CD4-positive, alpha-beta T cell treated with Interleukin-4 for 1 hour (primary cell): ENCODE measurements around the gene DNAJA2.
"Not testable (repeated sequence)": the region's sequence is repeated elsewhere in the genome, so short reads cannot be mapped to it uniquely, and the experiment has no call there.

Experiments used
- DNase-seq, 2 donors: peaks; one replicate each; pipeline ENCODE4 v3.0.0-alpha.2; 2020 to 2022

Gene DNAJA2

DNA sequence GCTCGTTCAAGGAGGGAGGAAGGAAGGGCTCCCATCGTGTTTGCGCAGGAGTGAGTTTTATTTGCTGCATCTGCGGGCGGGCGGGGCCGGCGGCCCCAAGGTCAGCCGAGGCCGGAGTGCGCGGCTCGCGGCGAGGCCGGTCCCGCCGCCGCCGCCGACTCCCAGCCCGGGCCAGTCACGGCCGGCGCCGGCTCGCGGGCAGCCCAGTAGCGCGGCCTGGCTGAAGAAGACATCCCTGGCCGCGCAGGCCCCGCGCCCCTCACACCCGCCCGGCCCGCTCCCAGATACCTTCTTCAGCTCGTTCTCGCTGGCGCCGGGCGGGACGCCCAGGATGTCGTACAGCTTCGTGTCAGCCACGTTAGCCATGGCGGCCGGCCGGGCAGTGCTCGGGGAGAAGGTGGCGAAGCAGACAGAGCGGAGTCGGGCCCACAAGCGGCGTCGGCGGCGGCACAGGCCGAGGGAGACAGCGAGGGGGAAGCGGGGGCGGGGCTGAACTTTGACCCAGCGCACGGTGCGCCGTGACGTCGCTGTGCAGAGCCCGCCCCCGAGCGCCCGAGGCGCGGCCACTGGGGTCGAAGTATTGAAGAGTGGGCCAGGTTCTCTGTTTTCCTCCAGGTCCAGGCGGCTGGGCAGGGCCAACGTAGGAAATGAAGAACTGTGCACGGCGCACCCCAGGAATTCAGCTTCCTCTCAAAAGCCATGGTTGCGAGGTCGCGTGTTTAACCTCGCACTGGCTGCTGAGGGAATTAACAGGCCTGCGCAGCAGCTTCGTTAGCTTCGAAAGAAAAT lies at the start of gene DNAJA2:
Gene DNAJA2, minus strand, starts transcription at position 468 of the 789 bp plus-strand sequence. Its CDS starts 102 bp downstream, at position 366.
- DNase-seq = peak; percentile 90 to 91

DNA sequence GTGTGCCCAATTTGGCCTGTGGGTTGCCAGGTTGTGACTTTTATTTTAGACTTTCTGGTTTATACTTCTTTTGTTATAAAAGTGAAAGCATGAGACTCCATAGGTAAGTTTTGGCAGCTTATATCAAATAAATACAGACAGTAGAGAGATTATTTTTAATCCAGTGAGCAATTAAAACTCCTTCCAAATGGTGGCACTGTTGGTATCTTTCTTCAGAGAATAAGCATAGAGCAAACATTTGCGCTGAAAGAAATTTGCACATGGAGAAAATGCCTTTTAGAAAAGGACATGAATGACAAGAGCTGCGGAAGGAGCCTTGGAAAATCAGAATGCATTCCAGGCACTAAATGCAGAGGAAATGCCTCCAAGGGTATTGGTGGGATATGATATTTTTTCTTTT lies 46.1 kb upstream of the DNAJA2 start:
- DNase-seq = no peak

DNA sequence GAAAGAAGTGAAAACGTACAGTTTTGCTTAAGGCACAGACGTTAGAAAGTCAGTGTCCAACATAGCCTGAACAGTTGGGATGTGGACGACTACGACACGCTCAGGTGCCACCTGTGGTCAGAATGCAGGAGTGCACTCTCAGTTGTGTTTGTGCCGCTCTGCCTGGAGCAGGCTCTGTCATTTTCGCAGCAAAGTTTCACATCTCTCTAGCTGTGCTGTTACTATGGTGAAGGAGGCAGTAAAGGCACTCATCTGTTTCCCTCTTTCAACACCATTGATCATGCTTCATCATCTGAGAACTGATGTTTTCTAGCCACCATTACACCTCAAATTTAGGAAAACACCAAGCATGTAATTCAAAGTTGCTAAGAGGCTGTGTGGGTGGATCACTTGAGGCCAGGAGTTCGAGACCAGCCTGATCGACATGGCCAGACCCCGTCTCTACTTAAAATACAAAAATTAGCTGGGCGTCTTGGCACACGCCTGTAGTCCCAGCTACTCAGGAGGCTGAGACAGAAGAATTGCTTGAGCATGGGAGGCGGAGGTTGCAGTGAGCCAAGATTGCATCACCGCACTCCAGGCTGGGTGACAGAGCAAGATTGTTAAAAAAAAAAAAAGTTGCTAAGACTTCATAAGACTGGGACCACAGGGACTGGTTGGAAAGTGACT lies 44.9 kb upstream of the DNAJA2 start:
- DNase-seq = peak; percentile 51 to 74

DNA sequence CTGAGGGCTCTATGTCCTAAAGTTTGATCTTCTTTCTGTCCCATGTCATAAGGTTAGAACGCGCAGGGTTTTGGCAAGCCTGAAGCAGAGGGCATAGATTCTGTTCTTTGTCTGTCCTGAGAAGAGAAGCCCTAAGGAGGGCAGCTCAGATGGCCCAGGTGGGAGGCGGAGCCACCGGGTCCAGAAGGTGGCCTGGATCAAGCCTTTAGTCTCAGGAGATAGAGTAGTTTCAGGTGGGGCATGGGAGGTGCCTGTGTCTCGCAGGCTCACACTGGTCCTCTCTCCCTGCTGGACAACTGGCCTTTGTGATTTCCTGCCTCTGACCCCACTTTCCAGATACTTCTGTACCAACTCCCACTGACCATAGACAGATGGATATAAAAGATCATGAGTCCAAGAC lies 44.2 kb upstream of the DNAJA2 start:
- no peak for DNase-seq

DNA sequence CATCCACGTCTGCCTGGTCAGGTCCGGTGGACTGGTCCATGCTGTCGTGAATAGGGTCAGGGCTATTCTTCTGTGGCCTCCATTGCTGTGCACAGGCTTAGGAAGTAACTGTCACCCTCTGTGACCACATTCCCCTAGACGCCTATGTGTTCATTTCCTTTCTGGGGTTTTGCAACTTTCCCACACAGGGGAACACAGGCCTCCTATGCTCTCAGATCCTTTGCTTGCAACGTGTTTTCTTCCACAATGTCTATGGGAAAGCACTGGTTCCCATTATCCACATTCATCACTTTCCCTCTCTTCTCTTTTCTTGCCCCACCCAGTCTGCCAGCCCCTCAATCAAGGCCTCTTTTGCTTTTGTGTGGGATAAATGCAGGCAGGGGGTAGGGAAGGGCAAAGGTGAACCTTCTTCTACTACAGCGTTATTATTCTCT lies 43.2 kb upstream of the DNAJA2 start:
- peak; percentile 34 to 46 for DNase-seq

DNA sequence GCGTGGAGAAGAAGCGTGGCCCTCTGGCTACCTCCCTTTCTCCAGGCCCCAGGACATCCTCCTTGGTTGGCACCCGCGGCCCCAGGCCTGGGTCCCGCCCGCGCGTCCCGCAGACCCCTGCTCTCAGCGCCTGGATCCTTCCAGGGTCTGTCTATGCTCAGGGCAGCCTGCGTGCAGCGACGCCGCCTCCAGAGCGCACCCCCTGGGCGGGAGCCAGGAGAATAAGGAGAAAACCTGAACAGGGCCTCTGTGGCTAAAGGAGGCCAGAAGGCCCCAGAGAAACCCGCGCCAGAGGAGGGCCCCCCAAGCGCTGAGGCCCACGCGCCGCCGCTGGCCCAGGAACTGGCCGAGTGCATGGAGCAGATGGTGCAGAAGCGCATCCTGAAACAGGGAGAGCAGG lies 40.4 kb upstream of the DNAJA2 start:
- no peak for DNase-seq

DNA sequence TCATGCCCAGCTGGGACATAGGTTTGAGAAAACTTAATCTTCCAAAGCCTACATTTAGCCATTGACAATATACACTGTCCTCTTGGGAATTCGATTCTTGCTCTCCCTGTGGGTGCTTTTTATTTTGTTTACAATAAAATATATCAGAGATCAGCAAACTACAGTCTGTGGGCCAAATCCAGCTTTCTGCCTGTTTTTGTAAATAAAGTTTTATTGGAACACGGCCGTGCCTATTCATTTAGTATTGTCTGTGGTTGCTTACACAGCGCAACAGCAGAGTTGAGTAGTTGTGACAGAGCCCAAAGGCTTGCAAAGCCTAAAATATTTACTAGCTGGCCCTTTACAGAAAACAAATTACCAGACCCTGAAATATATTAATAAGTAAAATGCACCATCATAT lies 39.7 kb upstream of the DNAJA2 start:
- no peak for DNase-seq

DNA sequence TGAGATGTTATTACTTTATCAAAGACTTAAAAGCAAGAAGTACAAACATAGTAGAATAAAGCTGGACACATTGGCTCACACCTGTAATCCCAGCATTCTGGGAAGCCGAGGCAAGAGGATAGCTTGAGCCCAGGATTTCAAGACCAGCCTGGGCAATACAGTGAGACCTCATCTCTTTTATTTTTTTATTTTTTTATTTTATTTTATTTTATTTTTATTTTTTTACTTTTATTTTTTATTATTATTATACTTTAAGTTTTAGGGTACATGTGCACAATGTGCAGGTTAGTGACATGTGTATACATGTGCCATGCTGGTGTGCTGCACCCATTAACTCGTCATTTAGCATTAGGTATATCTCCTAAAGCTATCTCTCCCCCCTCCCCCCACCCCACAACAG lies 37.3 kb upstream of the DNAJA2 start:
- DNase-seq = not testable (repeated sequence)

DNA sequence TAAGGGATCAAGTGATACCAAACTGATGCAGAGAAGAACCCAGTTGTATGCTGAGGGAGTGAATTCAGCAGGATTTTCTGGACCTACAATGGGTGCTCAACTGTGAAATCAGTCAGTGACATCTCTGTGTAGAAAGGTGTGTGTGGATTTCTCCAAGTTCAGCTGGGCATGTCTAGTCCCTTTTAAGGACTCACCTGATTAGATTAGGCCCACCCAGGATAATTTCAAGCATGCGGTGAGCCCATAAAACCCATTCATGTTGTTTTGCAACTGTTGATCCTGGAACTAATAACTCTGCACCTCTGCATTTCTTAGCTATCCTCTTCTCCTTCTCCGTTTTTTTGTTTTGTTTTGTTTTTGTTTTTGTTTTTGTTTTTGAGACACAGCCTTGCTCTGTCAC lies 35.1 kb upstream of the DNAJA2 start:
- no peak for DNase-seq

DNA sequence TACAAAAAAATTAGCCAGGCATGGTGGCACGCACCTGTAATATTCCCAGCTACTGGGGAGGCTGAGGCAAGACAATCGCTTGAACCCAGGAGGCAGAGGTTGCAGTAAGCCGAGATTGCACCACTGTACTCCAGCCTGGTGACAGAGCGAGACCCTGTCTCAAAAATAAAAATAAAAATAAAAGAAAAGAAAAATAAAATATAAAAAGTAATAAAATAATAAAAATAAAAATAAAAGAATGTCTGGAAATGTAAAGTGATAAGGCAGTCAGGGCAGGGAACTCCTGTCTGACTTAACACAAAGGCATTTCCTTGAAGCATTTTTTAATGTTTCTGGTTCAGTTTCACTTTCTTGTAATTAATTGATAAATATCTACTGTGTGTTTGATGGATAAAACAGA lies 34.7 kb upstream of the DNAJA2 start:
- DNase-seq = no peak

DNA sequence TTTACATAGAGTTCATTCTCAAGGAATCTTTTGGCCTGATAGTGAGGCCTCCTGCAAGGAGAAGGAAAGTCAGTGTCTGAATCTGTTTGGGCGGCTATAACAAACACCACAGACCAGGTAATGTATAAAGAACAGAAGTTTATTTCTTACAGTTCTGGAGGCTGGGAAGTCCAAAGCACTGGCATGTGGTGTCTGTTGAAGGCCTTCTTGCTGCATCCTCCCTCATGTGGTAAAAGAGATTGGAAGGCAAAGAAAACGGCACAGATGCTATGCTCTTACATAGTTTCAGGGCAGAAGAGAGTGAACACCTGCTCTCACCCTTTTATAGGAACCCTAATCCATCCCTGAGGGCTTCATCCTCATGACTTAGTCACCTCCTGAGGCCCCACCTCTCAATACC lies 31.2 kb upstream of the DNAJA2 start:
- no peak for DNase-seq

DNA sequence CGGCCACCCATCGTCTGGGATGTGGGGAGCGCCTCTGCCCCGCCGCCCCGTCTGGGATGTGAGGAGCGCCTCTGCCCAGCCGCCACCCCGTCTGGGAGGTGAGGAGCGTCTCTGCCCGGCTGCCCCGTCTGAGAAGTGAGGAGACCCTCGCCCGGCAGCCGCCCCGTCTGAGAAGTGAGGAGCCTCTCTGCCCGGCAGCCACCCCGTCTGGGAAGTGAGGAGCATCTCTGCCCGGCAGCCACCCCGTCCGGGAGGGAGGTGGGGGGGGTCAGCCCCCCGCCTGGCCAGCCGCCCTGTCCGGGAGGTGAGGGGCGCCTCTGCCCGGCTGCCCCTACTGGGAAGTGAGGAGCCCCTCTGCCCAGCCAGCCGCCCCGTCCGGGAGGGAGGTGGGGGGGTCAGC lies 26.6 kb upstream of the DNAJA2 start:
- DNase-seq = not testable (repeated sequence)

DNA sequence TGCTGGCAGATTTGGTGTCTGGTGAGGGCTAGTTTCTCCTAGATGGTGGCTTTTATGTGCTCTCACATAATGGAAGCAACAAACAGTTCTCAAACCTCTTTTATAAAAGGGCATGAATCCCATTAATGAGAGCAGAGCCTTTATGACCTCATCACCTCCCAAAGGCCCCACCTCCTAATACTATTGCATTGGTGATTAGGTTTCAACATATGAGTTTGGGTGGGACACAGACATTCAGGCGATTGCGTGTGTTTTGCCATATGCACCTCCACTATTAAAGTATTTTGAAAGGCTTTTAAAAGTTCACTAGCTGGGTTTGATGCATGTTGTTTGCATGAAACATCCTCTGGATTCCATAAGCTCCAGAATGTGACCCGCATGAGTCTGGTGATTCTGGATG lies 24.4 kb upstream of the DNAJA2 start:
- no peak for DNase-seq

DNA sequence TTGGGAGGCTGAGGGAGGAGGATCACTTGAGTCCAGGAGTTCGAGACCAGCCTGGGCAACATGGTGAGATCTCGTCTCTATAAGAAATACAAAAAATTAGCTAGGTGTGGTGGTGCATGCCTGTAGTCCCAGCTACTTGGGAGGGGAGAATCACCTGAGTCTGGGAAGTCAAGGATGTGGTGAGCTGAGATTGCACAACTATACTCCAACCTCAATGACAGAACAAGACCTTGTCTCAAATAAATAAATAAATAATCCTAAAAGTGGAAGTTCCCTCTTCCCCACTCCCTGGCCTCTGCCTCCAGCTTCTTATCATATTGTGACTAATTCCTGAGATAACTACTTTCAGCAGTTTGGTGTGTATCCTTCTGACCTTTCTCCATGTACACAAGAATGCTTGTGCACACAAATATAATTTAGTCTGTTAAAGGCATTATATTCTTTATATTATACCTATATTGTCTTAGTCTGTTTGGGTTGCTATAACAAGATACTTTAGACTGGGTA lies 23.5 kb upstream of the DNAJA2 start:
- DNase-seq = no peak

DNA sequence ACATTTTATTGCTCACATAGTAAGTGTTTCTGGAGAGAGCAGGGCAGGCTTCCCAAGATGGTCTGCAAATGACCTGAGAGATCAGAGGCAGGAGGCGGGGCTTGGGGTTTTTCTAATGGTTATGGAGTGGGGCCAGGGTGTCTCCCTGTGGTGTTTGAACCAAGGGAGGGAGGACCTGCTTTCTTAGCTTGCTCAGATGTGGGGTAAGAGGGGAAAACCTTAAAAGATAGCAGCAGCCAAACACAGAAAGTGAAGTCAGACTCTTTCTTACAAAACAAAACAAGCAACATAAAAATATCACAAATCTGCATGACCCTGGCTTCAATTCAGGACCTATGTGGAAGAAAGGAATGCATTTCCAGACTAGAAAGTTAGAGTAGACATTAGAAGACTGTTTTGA lies 22.9 kb upstream of the DNAJA2 start:
- no peak for DNase-seq

DNA sequence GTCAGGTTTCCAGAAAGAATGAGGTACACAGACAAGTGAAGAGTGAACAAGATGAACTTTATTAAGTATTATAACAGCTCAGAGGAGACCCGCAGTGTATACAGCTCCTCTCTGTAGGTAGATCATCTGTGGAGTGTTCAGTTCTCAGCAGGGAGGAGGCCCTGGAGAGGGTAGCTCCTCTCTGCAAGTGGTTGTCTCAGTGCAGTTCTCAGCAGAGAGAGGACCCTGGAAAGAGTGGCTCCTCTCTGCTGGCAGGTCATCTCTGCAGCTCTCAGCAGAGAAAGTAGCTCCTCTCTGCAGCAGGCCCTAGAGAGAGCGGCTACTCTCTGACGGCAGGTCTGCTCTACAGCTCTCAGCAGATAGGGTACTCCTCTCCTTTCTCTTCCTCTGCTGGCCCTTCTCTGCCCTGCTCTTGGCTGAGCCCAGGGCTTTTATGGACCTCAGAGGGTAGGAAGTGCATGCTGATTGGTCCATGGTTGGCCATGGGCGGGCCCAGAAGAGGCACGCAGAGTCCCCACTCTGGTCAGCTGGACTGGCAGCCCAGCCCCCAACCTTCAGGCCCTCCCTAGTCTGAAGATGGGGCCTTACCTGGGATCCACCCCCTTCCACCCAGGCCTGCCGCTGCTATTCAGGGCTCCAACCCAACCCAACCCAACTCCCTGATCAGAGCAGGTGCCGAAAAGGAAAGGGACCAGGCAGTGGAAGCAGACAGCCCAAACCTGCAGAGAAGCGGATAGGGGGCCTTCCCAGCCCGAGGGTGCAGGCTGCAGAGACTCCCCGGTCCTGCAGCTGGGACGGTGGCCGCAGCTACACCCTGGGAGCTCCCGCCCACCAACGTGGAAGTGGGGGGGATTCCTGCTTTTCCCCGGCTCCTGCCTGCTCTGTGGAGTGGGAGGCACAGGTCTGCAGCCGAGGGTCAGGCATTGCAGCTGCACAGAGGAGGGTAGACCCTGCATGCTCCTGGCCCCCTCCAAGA lies 18.5 kb upstream of the DNAJA2 start:
- DNase-seq = no peak

DNA sequence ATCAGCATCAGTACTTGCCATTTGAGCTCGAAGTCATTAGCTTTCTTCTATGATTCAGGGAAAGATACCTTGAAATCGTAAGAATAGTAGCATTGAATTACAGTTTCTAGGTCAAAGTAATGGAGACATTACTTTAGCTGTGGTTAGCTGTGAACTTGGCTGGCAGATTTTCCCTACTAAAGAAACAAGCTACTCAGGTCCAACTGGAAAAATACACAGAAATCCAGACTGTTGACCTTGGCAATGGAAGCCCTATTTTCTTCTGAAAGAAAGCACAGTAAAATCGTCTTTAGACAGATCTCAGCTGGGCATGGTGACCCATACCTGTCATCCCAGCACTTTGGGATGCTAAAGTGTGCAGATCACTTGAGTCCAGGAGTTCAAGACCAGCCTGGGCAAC lies 13.4 kb upstream of the DNAJA2 start:
- DNase-seq = no peak

DNA sequence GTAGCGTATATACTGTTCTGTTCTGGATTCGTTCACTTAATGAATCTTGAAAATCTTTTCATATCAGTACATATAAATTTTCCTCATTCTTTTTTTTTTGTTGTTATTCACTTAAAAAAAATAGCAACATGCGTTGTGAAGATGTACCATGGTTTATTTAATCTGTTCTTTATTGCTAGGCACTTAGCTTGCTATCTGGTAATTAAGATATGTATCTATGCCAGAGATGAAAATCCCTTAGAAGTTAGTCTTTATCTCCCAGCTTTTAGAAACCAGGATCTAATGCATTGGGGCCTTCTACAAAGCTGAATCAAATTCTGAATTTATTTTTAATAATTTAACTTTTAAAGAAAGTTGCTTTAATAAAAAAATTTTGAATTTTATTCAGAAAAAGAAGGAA lies 13.0 kb upstream of the DNAJA2 start:
- no peak for DNase-seq

DNA sequence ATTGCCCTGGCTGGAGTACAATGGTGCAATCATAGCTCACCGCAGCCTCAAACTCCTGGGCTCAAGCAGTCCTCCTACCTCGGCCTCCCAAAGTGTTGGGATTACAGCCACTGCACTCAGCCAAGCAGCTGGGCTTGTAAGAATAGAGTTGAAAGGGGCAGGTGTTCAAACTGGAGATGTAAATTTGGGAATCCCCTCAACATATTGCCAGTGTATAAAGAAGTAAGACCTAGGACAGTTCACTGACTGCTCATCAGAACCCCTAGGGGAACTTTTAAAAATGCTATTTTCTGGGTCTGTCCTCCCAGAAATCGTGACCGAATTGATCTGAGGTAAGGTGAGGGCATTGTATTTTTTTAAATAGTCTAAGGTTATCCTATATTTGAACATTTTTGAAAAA lies 8.9 kb upstream of the DNAJA2 start:
- no peak for DNase-seq

DNA sequence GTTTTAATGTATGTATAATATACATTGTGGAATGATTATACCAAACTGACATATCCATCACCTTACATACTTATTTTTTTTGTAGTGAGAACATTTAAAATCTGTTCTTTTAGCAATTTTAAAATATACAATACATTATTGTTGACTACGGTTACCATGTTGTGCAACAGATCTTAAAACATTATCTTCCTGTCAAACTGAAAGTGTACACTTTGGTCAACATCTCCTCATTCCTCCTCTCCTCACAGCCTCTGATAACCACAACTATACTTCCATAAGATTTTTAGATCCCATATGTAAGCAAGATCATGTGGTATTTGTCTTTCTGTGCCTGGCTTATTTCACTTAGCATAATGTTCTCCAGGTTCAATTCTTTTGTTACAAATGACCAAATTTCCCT lies 7.5 kb upstream of the DNAJA2 start:
- DNase-seq = no peak

DNA sequence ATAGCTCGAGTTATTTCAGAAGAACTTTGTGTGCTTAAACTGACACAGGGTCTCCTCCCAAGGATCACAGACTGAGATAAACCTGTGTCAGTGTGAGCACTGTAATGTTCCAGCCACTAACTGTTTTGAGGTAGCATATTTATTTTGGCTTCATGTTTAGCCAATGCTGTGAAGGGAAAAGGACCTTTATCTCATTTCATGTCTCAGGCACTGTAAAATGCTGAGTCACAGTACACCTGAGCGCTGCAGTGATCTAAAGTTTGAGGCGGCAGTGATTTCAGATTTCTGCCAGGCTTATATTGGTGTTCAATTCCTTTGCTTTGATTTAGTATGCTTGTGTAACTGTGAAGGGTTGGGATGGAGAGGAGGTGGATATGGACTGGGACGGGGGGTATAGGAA lies 3.1 kb upstream of the DNAJA2 start:
- DNase-seq = peak in 1 of 2 donors; percentile 25

DNA sequence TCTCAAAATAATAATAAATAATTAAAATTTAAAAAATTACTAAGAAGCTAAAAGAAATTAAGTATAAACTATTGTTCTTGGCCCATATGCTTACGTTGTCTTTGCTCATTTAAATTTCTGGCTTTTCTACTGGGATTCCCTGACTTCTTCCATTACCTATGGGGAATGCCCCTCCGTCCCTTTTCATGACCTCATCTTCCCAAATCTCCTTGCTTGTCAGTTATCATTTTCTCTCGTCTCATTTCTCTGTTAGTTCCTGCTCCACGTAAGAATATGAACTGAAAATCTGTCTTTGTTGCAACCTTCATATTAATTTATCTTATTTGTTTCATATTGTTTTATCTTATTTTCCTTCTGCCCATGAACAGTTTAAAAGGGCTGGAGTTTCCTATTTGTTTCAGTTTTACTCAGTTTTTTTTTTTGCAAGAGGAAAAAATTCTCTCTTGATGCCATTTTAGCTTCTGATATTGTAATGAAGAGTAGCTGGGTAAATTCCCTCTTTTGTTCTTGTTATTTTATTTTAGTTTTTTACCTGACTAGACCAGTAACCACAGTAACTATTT lies 2.5 kb upstream of the DNAJA2 start:
- DNase-seq = no peak

DNA sequence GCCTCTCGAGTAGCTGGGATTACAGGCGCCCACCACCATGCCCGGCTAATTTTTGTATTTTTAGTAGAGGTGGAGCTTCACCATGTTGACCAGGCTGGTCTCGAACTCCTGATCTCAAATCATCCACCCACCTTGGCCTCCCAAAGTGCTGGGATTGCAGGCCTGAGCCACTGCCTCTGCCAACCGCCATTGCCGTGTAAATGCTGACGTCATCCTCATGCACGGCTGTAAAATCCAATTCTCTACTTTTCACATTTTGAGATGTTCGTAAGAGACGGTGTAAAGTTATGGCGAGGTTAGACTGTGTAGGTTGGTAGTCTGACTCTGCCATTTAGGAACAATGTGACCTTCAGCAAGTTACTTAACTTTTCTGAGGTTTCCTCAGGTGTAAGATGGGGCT lies 1.7 kb upstream of the DNAJA2 start:
- DNase-seq = no peak
